OCI-LY7 (cell line): ENCODE measurements around the gene MAP1A. TPM values are rescaled to one million over a fixed set of nuclear protein-coding genes. Genes with fewer than 3 reads are reported as not detected.

Source experiments
- BruUV-seq: library from RNA; stranded (reverse); fragments of 400-500 nt; replicated peaks from 2 replicates; lab custom pipeline; 2021; lab: Mats Ljungman, UMichigan
- CTCF ChIA-PET: fragments of 300-600 bp; sonication (Branson Sonifier 250); formaldehyde crosslinking; loops from one replicate; lab custom pipeline; 2022; ENCODE audit warnings: antibody characterized with exemption; ENCODE audit not compliant: unreplicated experiment; lab: Charles Lee
- POLR2A ChIA-PET: fragments of 300-600 bp; sonication (Branson Sonifier 250); formaldehyde crosslinking; loops from one replicate; lab custom pipeline; 2022; ENCODE audit warnings: antibody characterized with exemption; lab: Charles Lee
- DNase-seq: peaks from one replicate; pipeline ENCODE4 v3.0.0-alpha.2; 2015; ENCODE audit warnings: low spot score
- H2AFZ ChIP-seq: fragments of 200-600 bp; sonication (generic), shearing (Covaris generic); 2 replicates; pipeline ENCODE4 v1.6.1; 2014; ENCODE audit warnings: mild to moderate bottlenecking, antibody characterized with exemption, low read length, moderate library complexity
- H3K27ac ChIP-seq: fragments of 200-600 bp; sonication (generic); 2 replicates; pipeline ENCODE4 v1.5.1; 2014; ENCODE audit warnings: mixed run types, low read depth, mild to moderate bottlenecking, moderate library complexity, low read length, inconsistent platforms; ENCODE audit not compliant: poor library complexity, severe bottlenecking
- H3K36me3 ChIP-seq: fragments of 200-600 bp; sonication (generic); 2 replicates; pipeline ENCODE4 v1.6.1; 2014; ENCODE audit warnings: mild to moderate bottlenecking, antibody characterized with exemption, low read length, moderate library complexity, mixed read lengths; ENCODE audit not compliant: insufficient read depth
- H3K4me1 ChIP-seq: fragments of 200-600 bp; sonication (generic); 2 replicates; pipeline ENCODE4 v1.5.1; 2014; ENCODE audit warnings: mild to moderate bottlenecking, low read length; ENCODE audit not compliant: insufficient read depth, poor library complexity, severe bottlenecking
- H3K4me2 ChIP-seq: fragments of 200-600 bp; sonication (generic); 2 replicates; pipeline ENCODE4 v1.6.1; 2014; ENCODE audit warnings: mild to moderate bottlenecking, low read length
- H3K4me3 ChIP-seq: fragments of 200-600 bp; sonication (generic); 2 replicates; pipeline ENCODE4 v1.5.1; 2014; ENCODE audit warnings: mild to moderate bottlenecking, low read depth, low read length; ENCODE audit not compliant: poor library complexity, severe bottlenecking
- H3K79me2 ChIP-seq: fragments of 200-600 bp; sonication (generic); 2 replicates; pipeline ENCODE4 v1.6.1; 2016; ENCODE audit warnings: low read depth, mild to moderate bottlenecking, low read length, moderate library complexity, mixed read lengths; ENCODE audit not compliant: insufficient read depth
- H3K9me2 ChIP-seq: fragments of 200-600 bp; sonication (generic); 2 replicates; pipeline ENCODE4 v1.6.1; 2016; ENCODE audit warnings: mild to moderate bottlenecking, low read length, mixed read lengths; ENCODE audit not compliant: insufficient read depth
- H3K9me3 ChIP-seq: fragments of 200-600 bp; sonication (generic); 2 replicates; pipeline ENCODE4 v1.6.1; 2014; ENCODE audit warnings: mild to moderate bottlenecking, mixed run types, low read length, mixed read lengths
- H4K20me1 ChIP-seq: fragments of 200-600 bp; sonication (generic); 2 replicates; pipeline ENCODE4 v1.6.1; 2014; ENCODE audit warnings: mild to moderate bottlenecking, antibody characterized with exemption, low read length, moderate library complexity, mixed read lengths; ENCODE audit not compliant: insufficient read depth
- CTCF ChIP-seq: fragments of 200-600 bp; sonication (generic); conservative IDR thresholded peaks from 2 replicates; pipeline ENCODE4 v1.5.1; 2014; ENCODE audit warnings: mild to moderate bottlenecking, antibody characterized with exemption, low read length, moderate library complexity, mixed read lengths
- EZH2phosphoT487 ChIP-seq: fragments of 200-600 bp; sonication (generic); IDR thresholded peaks from 2 replicates; pipeline ENCODE4 v1.6.1; 2018; ENCODE audit warnings: low read depth, borderline replicate concordance, mild to moderate bottlenecking, mixed run types, antibody characterized with exemption, low read length, moderate library complexity, mixed read lengths
- intact Hi-C: fragments of 100-400 bp; cut with micrococcal nuclease; formaldehyde crosslinking; loops from one replicate; pipeline ENCODE4 v1.10.0; 2022; ENCODE audit not compliant: unreplicated experiment
- total RNA-seq, 2 experiments: library from RNA; depleted of rRNA in 1 of 2; stranded (reverse); fragments of >200 nt in 1 of 2; shearing (Covaris generic) in 1 of 2; gene quantifications; 2 replicates each; pipeline ENCODE4 v1.2.3, GENCODE V29; 2014 to 2022

Gene MAP1A
- total RNA-seq, 2 experiments from 2014 or later = 3.3 to 3.8 TPM

GRCh38 chr15:43544266-43544665, 26.9 kb downstream of the MAP1A start:
- intact Hi-C loops = no loop called here
- Histone ChIP-seq H3K9me2 (no peaks in the 10 kb centered on the region), H3K36me3 (peaks cover 23% of the 10 kb centered on the region), H2AFZ (no peak overlapping the region), H3K27ac (no peak overlapping the region), H3K4me2 (no peak overlapping the region), H3K9me3 (peaks cover 10% of the 10 kb centered on the region), H3K4me3 (no peak overlapping the region), H3K4me1 (no peaks in the 10 kb centered on the region), H3K79me2 (no peaks in the 10 kb centered on the region), H4K20me1 (no peaks in the 10 kb centered on the region)
- no TSS peak for BruUV-seq
- CTCF ChIA-PET = no interaction called here
- TF ChIP-seq EZH2phosphoT487 (no peak), CTCF (no peak)
- POLR2A ChIA-PET = interaction anchor here (0.7 kb wide), 1 partner anchor 14 kb away, joined by 6 read pairs; no protein-coding TSS in a partner anchor
- no peak for DNase-seq

GRCh38 chr15:43545426-43545825, 28.0 kb downstream of the MAP1A start:
- POLR2A ChIA-PET = interaction anchor here (0.8 kb wide), 1 partner anchor 108 kb away, joined by 5 read pairs; no protein-coding TSS in a partner anchor
- Histone ChIP-seq H3K9me3 (peaks cover 10% of the 10 kb centered on the region), H2AFZ (no peak overlapping the region), H3K4me2 (no peak overlapping the region), H3K4me3 (no peak overlapping the region), H3K4me1 (no peaks in the 10 kb centered on the region), H3K27ac (no peak overlapping the region), H3K36me3 (peaks cover 24% of the 10 kb centered on the region), H3K9me2 (no peaks in the 10 kb centered on the region), H4K20me1 (no peaks in the 10 kb centered on the region), H3K79me2 (no peaks in the 10 kb centered on the region)
- DNase-seq = no peak
- TF ChIP-seq CTCF (no peak), EZH2phosphoT487 (no peak)
- CTCF ChIA-PET = no interaction called here
- intact Hi-C loops = no loop called here
- BruUV-seq = no TSS peak

GRCh38 chr15:43547539-43547938, 30.1 kb downstream of the MAP1A start:
- intact Hi-C loops = no loop called here
- CTCF ChIA-PET = no interaction called here
- peaks cover 24% of the 10 kb centered on the region for H3K36me3 ChIP-seq
- no peak overlapping the region for H3K4me3 ChIP-seq
- TF ChIP-seq EZH2phosphoT487 = no peak
- TF ChIP-seq CTCF = no peak
- H3K27ac ChIP-seq = no peak overlapping the region
- H3K4me2 ChIP-seq = no peak overlapping the region
- no peaks in the 10 kb centered on the region for H3K79me2 ChIP-seq
- DNase-seq = no peak
- POLR2A ChIA-PET = no interaction called here
- no peaks in the 10 kb centered on the region for H3K4me1 ChIP-seq
- H4K20me1 ChIP-seq = no peaks in the 10 kb centered on the region
- no peak overlapping the region for H2AFZ ChIP-seq
- BruUV-seq = no TSS peak
- no peaks in the 10 kb centered on the region for H3K9me2 ChIP-seq
- peaks cover 10% of the 10 kb centered on the region for H3K9me3 ChIP-seq
